GM12892 (cell line): ENCODE data around the gene LOXL1.

Experiments
- POLR2A ChIP-seq: IDR thresholded peaks from 2 replicates; pipeline ENCODE4 v1.6.1; 2011; ENCODE audit warnings: low read depth, low read length, control low read depth
- POLR2AphosphoS5 ChIP-seq: IDR thresholded peaks from 2 replicates; pipeline ENCODE4 v1.6.1; 2011; ENCODE audit warnings: low read depth, low read length, control low read depth
- TAF1 ChIP-seq: IDR thresholded peaks from 2 replicates; pipeline ENCODE4 v1.6.1; 2011; ENCODE audit warnings: low read depth, mild to moderate bottlenecking, control low read depth, low read length, borderline replicate concordance

GRCh38 chr15:73936181-73936580, 9.9 kb downstream of the LOXL1 start:
- TF ChIP-seq POLR2A (no peak), TAF1 (no peak), POLR2AphosphoS5 (no peak)
